ENCODE data around the gene TSHZ3.

TSHZ3 gene

GRCh38 chr19:31337008-31337914 is 12.0 kb downstream of the TSHZ3 start:
- DNase-seq = no peak

GRCh38 chr19:31335716-31336115 is 13.5 kb downstream of the TSHZ3 start:
- no peak for DNase-seq

GRCh38 chr19:31334849-31335624 is 14.2 kb downstream of the TSHZ3 start:
- DNase-seq = no peak

GRCh38 chr19:31334101-31334848 is 15.0 kb downstream of the TSHZ3 start:
- no peak for DNase-seq

GRCh38 chr19:31332096-31332495 is 17.1 kb downstream of the TSHZ3 start:
- DNase-seq = no peak

- DNase-seq = no peak
Measured at GRCh38 chr19:31331536-31331935, 17.7 kb downstream of the TSHZ3 start.

- DNase-seq = no peak
Measured at GRCh38 chr19:31330761-31331160, 18.5 kb downstream of the TSHZ3 start.

GRCh38 chr19:31330237-31330636 is 19.0 kb downstream of the TSHZ3 start:
- no peak for DNase-seq

- DNase-seq = no peak
Measured at GRCh38 chr19:31329819-31330218, 19.4 kb downstream of the TSHZ3 start.

- no peak for DNase-seq
Measured at GRCh38 chr19:31328238-31328637, 21.0 kb downstream of the TSHZ3 start.

GRCh38 chr19:31326329-31327028 is 22.8 kb downstream of the TSHZ3 start:
- DNase-seq = no peak

GRCh38 chr19:31325342-31325741 is 23.9 kb downstream of the TSHZ3 start:
- DNase-seq = no peak

- DNase-seq = no peak
Measured at GRCh38 chr19:31319465-31319864, 29.8 kb downstream of the TSHZ3 start.

GRCh38 chr19:31318790-31319425 is 30.3 kb downstream of the TSHZ3 start:
- DNase-seq = no peak

GRCh38 chr19:31317570-31317969 is 31.7 kb downstream of the TSHZ3 start:
- no peak for DNase-seq

- DNase-seq = no peak
Measured at GRCh38 chr19:31317093-31317492, 32.1 kb downstream of the TSHZ3 start.

GRCh38 chr19:31316201-31316951 is 32.9 kb downstream of the TSHZ3 start:
- no peak for DNase-seq

- DNase-seq = no peak
Measured at GRCh38 chr19:31315652-31316051, 33.6 kb downstream of the TSHZ3 start.

GRCh38 chr19:31314849-31315629 is 34.2 kb downstream of the TSHZ3 start:
- no peak for DNase-seq

GRCh38 chr19:31314156-31314555 is 35.1 kb downstream of the TSHZ3 start:
- no peak for DNase-seq
